GM23248 (cell line): ENCODE data around the gene EPM2A. TPM values are rescaled to one million over a fixed set of nuclear protein-coding genes. Genes with fewer than 3 reads are reported as not detected.

Experiments used
- DNase-seq: peaks from one replicate; pipeline ENCODE4 v3.0.0-alpha.2; 2015
- H2AFZ ChIP-seq: fragments of 200-600 bp; sonication (generic); 2 replicates; pipeline ENCODE4 v1.6.1; 2016; ENCODE audit warnings: antibody characterized with exemption
- H3F3A ChIP-seq: fragments of 200-600 bp; sonication (generic); 2 replicates; pipeline ENCODE4 v1.6.1; 2016; ENCODE audit warnings: mild to moderate bottlenecking, antibody characterized with exemption, mixed run types; ENCODE audit not compliant: insufficient read depth
- H3K27ac ChIP-seq: fragments of 200-600 bp; sonication (generic); 2 replicates; pipeline ENCODE4 v1.5.1; 2016; ENCODE audit warnings: mild to moderate bottlenecking
- H3K27me3 ChIP-seq: fragments of 200-600 bp; sonication (generic); replicated peaks from 2 replicates; pipeline ENCODE4 v1.6.1; 2016; ENCODE audit warnings: mild to moderate bottlenecking; ENCODE audit not compliant: insufficient read depth
- H3K36me3 ChIP-seq: fragments of 200-600 bp; sonication (generic); 2 replicates; pipeline ENCODE4 v1.6.1; 2016; ENCODE audit warnings: low read depth, mild to moderate bottlenecking
- H3K4me1 ChIP-seq: fragments of 200-600 bp; sonication (generic); 2 replicates; pipeline ENCODE4 v1.6.1; 2016; ENCODE audit warnings: mild to moderate bottlenecking; ENCODE audit not compliant: insufficient read depth
- H3K4me2 ChIP-seq: fragments of 200-600 bp; sonication (generic); one replicate; pipeline ENCODE4 v1.6.1; 2016; ENCODE audit warnings: mild to moderate bottlenecking; ENCODE audit not compliant: unreplicated experiment
- H3K4me3 ChIP-seq: fragments of 200-600 bp; sonication (generic); 2 replicates; pipeline ENCODE4 v1.5.1; 2016; ENCODE audit warnings: mild to moderate bottlenecking
- H3K79me2 ChIP-seq: fragments of 200-600 bp; sonication (generic); 2 replicates; pipeline ENCODE4 v1.6.1; 2016; ENCODE audit warnings: mild to moderate bottlenecking; ENCODE audit not compliant: insufficient read depth
- H3K9ac ChIP-seq: fragments of 200-600 bp; sonication (generic); 2 replicates; pipeline ENCODE4 v1.6.1; 2016; ENCODE audit warnings: mild to moderate bottlenecking
- H3K9me2 ChIP-seq: fragments of 200-600 bp; sonication (generic); 2 replicates; pipeline ENCODE4 v1.6.1; 2016; ENCODE audit warnings: mixed run types, mild to moderate bottlenecking, moderate library complexity; ENCODE audit not compliant: insufficient read depth
- H3K9me3 ChIP-seq: fragments of 200-600 bp; sonication (generic); one replicate; pipeline ENCODE4 v1.6.1; 2017; ENCODE audit warnings: low read depth
- H4K20me1 ChIP-seq: fragments of 200-600 bp; sonication (generic); 2 replicates; pipeline ENCODE4 v1.6.0; 2016; ENCODE audit not compliant: insufficient read depth
- EZH2 ChIP-seq: fragments of 200-600 bp; sonication (generic); IDR thresholded peaks from 2 replicates; pipeline ENCODE4 v1.6.1; 2018; ENCODE audit warnings: antibody characterized with exemption, mild to moderate bottlenecking; ENCODE audit not compliant: insufficient read depth, poor library complexity, severe bottlenecking
- EZH2phosphoT487 ChIP-seq: fragments of 200-600 bp; sonication (generic); IDR thresholded peaks from 2 replicates; pipeline ENCODE4 v1.6.1; 2018; ENCODE audit warnings: antibody characterized with exemption, moderate library complexity, mild to moderate bottlenecking, low read depth; ENCODE audit not compliant: insufficient read depth
- WGBS, 2 experiments: methylation state at CpG; one replicate each; pipeline ENCODE4 v1.1.6; 2015 to 2017; ENCODE audit warnings: low lambda C conversion rate in 2 of 2, low coverage in 1 of 2; ENCODE audit errors: missing lambda C conversion rate in 2 of 2; 5-methylcytosine and 5-hydroxymethylcytosine counted together
- in situ Hi-C: fragments of 300-500 bp; cut with MboI; formaldehyde crosslinking; loops from 2 replicates; pipeline ENCODE4 v1.15.0; 2020
- polyA plus RNA-seq: library from polyadenylated mRNA; unstranded; fragments of >200 nt; fragmentation: Nextera tagmentation; extraction: Ambion mirVana; gene quantifications from 2 replicates; pipeline ENCODE4 v1.2.1, GENCODE V29; 2016
- total RNA-seq: library from RNA; depleted of rRNA; stranded (reverse); fragments of >200 nt; shearing (Covaris generic); gene quantifications from 2 replicates; pipeline ENCODE4 v1.2.3, GENCODE V29; 2014; rRNA removed

Gene EPM2A
- total RNA-seq (3.5 and 4.2 TPM in 2 replicates), polyA plus RNA-seq (2.4 and 2.7 TPM in 2 replicates)

DNA sequence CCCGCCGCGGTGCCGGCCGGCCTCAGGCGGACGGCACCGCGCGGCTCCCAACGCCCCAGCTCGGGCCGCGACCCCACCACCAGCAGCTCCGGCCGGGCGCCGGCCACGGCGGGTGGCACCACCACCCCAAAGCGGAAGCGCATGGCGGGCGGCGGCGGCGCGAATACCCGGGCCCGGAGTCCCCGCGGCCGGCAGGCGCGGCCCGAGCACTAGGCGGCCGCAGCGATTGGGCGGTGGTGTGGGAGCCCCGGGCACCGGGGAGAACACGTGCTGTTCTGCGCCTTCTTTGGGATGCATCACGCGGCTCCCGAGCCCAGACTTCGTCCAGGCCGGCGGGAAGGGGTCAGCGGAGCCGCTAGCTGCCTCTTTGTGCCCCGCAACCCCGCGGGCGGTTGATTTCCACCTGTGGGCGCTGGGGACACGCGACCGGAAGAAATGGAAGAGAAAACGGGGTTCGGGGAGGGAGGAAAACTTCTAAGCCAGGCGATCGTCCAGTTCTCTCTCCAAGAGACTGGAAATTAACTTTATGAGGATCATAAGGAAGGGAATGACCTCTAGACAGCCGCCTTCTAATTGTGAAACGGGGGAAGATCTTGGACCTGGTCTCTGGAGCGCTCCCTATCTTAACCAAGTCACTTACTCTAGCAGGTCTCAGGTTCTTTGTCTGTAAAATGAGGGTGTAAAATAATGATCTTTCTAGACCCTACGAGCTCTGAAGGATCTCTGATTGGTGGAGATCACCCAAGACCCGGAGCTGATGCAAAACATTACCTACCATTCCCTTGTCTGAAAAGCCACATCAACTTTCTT is at the start of gene EPM2A:
TSS of gene EPM2A (minus strand) at position 165 of the 810 bp plus-strand sequence. CDS start at position 143, 22 bp downstream.
- TF ChIP-seq EZH2 (no peak), EZH2phosphoT487 (no peak)
- no peaks in the 10 kb centered on the region for H3K27me3 ChIP-seq
- no peaks in the 10 kb centered on the region for H3K9me3 ChIP-seq
- peak; percentile 95 for DNase-seq
- peak within 1 kb of the TSS; percentile 97 for H3K27ac ChIP-seq
- H3K4me1 ChIP-seq, result peaks cover 23% of the 10 kb centered on the region
- H3F3A ChIP-seq, result peaks cover 31% of the 10 kb centered on the region; the same call in 1 of the 2 replicates
- H3K36me3 ChIP-seq, result no peaks in the 10 kb centered on the region
- peak within 1 kb of the TSS; percentile 87 for H3K4me3 ChIP-seq
- in situ Hi-C loops, result no loop called here
- H3K9ac ChIP-seq, result peak within 1 kb of the TSS; percentile 96
- no peaks in the 10 kb centered on the region for H3K79me2 ChIP-seq
- no peaks in the 10 kb centered on the region for H4K20me1 ChIP-seq
- WGBS, 2 experiments, result 1% methylated on average over 41 to 48 of the region's 69 CpGs
- no peaks in the 10 kb centered on the region; the same call in 1 of the 2 replicates for H3K9me2 ChIP-seq
- peak within 1 kb of the TSS; percentile 88 for H3K4me2 ChIP-seq
- H2AFZ ChIP-seq, result peak within 1 kb of the TSS; percentile 86

DNA sequence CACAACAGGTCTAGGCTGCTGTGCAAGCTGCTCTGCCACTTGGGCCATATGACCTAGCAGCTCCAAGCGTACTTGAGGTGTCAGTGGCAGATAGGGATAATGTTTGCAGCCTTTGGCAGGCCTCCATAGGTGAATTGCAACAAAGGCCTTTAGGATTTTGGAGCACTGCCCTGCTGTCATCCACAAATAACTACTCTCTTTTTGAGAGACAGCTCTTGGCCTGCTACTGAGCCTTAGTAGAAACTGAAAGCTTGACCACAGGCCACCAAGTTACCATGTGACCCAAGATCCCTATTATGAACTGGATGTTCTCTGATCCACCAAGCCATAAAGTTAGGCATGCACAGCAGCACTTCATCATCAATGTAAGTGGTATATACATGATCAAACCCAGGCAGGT is 49.4 kb upstream of the EPM2A start:
- H3K9me3 ChIP-seq, result no peaks in the 10 kb centered on the region
- 93 to 100% methylated on average over 1 of the region's 1 CpG for WGBS, 2 experiments

DNA sequence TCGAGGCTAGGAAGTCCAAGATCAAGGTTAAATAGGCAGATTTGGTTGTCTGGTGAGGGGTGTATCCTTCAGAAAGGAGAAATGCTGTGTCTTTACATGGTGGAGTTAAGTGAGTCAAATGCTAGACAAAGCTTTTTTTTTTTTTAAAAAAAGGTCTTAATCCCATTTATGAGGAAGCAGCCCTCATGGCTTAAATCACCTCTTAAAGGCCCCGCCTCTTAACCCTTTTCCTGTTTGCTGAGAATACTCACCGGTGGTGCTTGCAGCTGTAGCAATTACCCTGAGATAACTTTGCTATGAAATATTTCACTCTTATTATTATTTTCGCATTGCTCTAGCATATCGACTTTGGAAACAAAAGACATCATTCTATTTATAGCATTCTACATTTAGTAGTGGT is 48.5 kb upstream of the EPM2A start:
- in situ Hi-C loops, result no loop called here
- H3K79me2 ChIP-seq, result no peaks in the 10 kb centered on the region
- H2AFZ ChIP-seq, result no peak overlapping the region
- no peaks in the 10 kb centered on the region for H3K9me2 ChIP-seq
- H3K4me1 ChIP-seq, result no peaks in the 10 kb centered on the region
- no peaks in the 10 kb centered on the region for H3K9me3 ChIP-seq
- 99 to 100% methylated on average over 5 of the region's 5 CpGs for WGBS, 2 experiments
- TF ChIP-seq EZH2phosphoT487, result no peak
- TF ChIP-seq EZH2, result no peak
- H3K4me3 ChIP-seq, result no peak overlapping the region
- H3K27me3 ChIP-seq, result no peaks in the 10 kb centered on the region
- H3K4me2 ChIP-seq, result no peak overlapping the region
- no peak overlapping the region for H3K9ac ChIP-seq
- no peak for DNase-seq
- no peaks in the 10 kb centered on the region; the same call in 1 of the 2 replicates for H3K36me3 ChIP-seq
- H3K27ac ChIP-seq, result no peak overlapping the region
- no peaks in the 10 kb centered on the region for H3F3A ChIP-seq
- no peaks in the 10 kb centered on the region for H4K20me1 ChIP-seq

More for the DNA sequence above, 49.4 kb upstream of the EPM2A start:
- Histone ChIP-seq H3F3A (no peaks in the 10 kb centered on the region), H3K4me2 (no peak overlapping the region), H2AFZ (no peak overlapping the region), H3K27me3 (no peaks in the 10 kb centered on the region), H3K27ac (no peak overlapping the region), H3K36me3 (no peaks in the 10 kb centered on the region; the same call in 1 of the 2 replicates), H3K9me2 (no peaks in the 10 kb centered on the region), H3K4me1 (no peaks in the 10 kb centered on the region), H3K79me2 (0 out of 2 replicates have a peak, but pooled peaks cover under 1% of the 10 kb centered on the region), H3K4me3 (no peak overlapping the region), H3K9ac (no peak overlapping the region), H4K20me1 (no peaks in the 10 kb centered on the region)
- TF ChIP-seq EZH2phosphoT487 (no peak), EZH2 (no peak)
- in situ Hi-C loops, result no loop called here
- DNase-seq, result no peak

DNA sequence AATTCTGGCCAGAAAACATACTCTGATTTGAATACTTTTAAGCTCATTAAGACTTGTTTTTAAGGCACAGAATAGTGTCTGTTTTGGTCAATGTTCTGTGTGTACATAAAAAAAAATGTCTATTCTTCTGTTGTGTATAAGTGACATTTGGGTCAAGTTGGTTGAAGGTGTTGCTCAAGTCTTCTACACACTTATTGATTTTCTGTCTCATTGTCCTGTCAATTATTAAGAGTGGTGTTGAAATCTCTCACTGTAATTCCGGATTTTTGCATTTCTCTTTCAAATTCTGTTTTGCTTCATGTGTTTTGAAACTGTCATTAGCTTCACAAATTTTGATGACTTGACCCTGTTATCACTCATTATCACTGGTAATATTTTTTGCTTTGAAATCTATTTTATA is 37.5 kb upstream of the EPM2A start:
- Histone ChIP-seq H3K4me1 (no peaks in the 10 kb centered on the region), H3K4me3 (no peak overlapping the region), H3K79me2 (no peaks in the 10 kb centered on the region), H3F3A (no peaks in the 10 kb centered on the region), H4K20me1 (no peaks in the 10 kb centered on the region), H3K27me3 (no peaks in the 10 kb centered on the region), H3K9me3 (no peaks in the 10 kb centered on the region), H3K9ac (no peak overlapping the region), H3K9me2 (no peaks in the 10 kb centered on the region), H3K36me3 (no peaks in the 10 kb centered on the region), H2AFZ (no peak overlapping the region), H3K27ac (no peak overlapping the region), H3K4me2 (no peak overlapping the region)
- TF ChIP-seq EZH2, result no peak
- TF ChIP-seq EZH2phosphoT487, result no peak
- DNase-seq, result no peak
- in situ Hi-C loops, result no loop called here
- WGBS, 2 experiments, result 36 to 50% methylated on average over 1 of the region's 1 CpG
